Adrenal gland (tissue), 12 donors: ENCODE measurements around the gene UVSSA. TPM values are rescaled to one million over a fixed set of nuclear protein-coding genes. Genes with fewer than 3 reads are reported as not detected.

Experiments used
- DNase-seq, 7 donors: peaks; one replicate each; pipeline ENCODE4 v3.0.0-alpha.2; 2019 to 2020
- H3K27ac ChIP-seq, 5 donors: fragments of 200-600 bp; sonication (generic) in 4 of 5; 1 replicate in 3 of 5; 2 replicates in 2 of 5; pipeline versions ENCODE4 v1.5.1 to v1.8.0; 2016 to 2020; ENCODE audit warnings: mild to moderate bottlenecking in 1 of 5
- H3K27me3 ChIP-seq: fragments of 200-600 bp; 2 replicates; pipeline ENCODE4 v1.8.0; 2021
- H3K36me3 ChIP-seq, 2 donors: fragments of 200-600 bp; replicated peaks in 1 of 2; 1 replicate in 1 of 2; 2 replicates in 1 of 2; pipeline versions ENCODE4 v1.5.1 to v1.8.0; 2018 to 2022
- H3K4me1 ChIP-seq, 2 donors: fragments of 200-600 bp; replicated peaks in 1 of 2; 1 replicate in 1 of 2; 2 replicates in 1 of 2; pipeline versions ENCODE4 v1.5.1 to v1.8.0; 2018 to 2021
- H3K4me3 ChIP-seq, 4 donors: fragments of 200-600 bp; sonication (generic) in 3 of 4; one replicate each; pipeline ENCODE4 v1.5.1; 2016 to 2018
- H3K9me3 ChIP-seq, 3 donors: fragments of 200-600 bp; sonication (generic) in 1 of 3; replicated peaks in 1 of 3; 1 replicate in 2 of 3; 2 replicates in 1 of 3; pipeline versions ENCODE4 v1.5.1 to v1.8.0; 2016 to 2021
- POLR2A ChIP-seq, 2 donors: fragments of 450-650 bp; IDR thresholded peaks; one replicate each; pipeline ENCODE4 v1.6.1; 2017; ENCODE audit warnings: antibody characterized with exemption in 2 of 2, mild to moderate bottlenecking in 2 of 2, moderate library complexity in 1 of 2
- WGBS, 4 donors: extraction: QIAGEN DNeasy Blood & Tissue Kit in 2 of 4; methylation state at CpG; one replicate each; pipeline versions ENCODE4 v1.1.5 to v1.1.7; 2013 to 2017; 5-methylcytosine and 5-hydroxymethylcytosine counted together
- intact Hi-C, 2 donors: fragments of 100-400 bp; cut with DNase I; formaldehyde crosslinking; loops; one replicate each; pipeline versions ENCODE4 v1.14.1 to v1.15.0; 2022 to 2023
- polyA plus RNA-seq, 3 donors: library from polyadenylated mRNA; stranded (reverse); fragments of 200-250 nt in 2 of 3; fragments of 350-450 nt in 1 of 3; fragmentation: Illumina TruSeq in 1 of 3; extraction: RNeasy Lipid Tissue Mini Kit (QIAGEN cat#74804) in 1 of 3; gene quantifications; one replicate each; pipeline ENCODE4 v1.2.3, GENCODE V29; 2013 to 2014
- total RNA-seq, 9 donors: library from RNA; depleted of rRNA in 4 of 9; stranded (reverse); fragments of >200 nt in 4 of 9; fragments of 120-200 nt in 1 of 9; fragmentation: NEBNext Ultra II Directional in 1 of 9; extraction: Animal tissue kit (Norgen Biotek cat#: 25700) in 1 of 9; gene quantifications; one replicate each; pipeline versions ENCODE4 v1.1.0 to v1.2.4, GENCODE V29; 2013 to 2023
- TF ChIP-seq, protein P1 (sequence below), 6 experiments: fragments of 450-650 bp in 4 of 6; fragments of 200-600 bp in 2 of 6; sonication (generic) in 1 of 6; IDR thresholded peaks; 1 replicate in 5 of 6; 2 replicates in 1 of 6; pipeline versions ENCODE4 v1.5.1 to v1.8.0; 2016 to 2021; ENCODE audit warnings: antibody characterized with exemption in 6 of 6, mild to moderate bottlenecking in 2 of 6, moderate library complexity in 1 of 6
- donor health status: healthy with polysubstance abuse.
- donor health status: Bipolar disorder and iron deficiency.
- donor health status: DM: yes; HTN: yes; CAD: no.
- donor health status: DM: no; HTN: no; CAD: no.
- donor health status: DM: no; HTN: no; CAD: no.
- donor health status: DM: yes; HTN: yes; CAD: no.

Gene UVSSA
- total and polyA plus RNA-seq, 12 donors, result 2.9 to 37.4 (median 17.5) TPM

GRCh38 chr4:1328267-1329155, 18.5 kb upstream of the UVSSA start:
- intact Hi-C loops, result no loop called here

GRCh38 chr4:1329408-1330371, 17.3 kb upstream of the UVSSA start:
- intact Hi-C loops, result no loop called here
- peaks cover 0 to 6% of the 10 kb centered on the region in 2 donors for H3K4me1 ChIP-seq
- H3K36me3 ChIP-seq, result peaks cover 0 to 47% of the 10 kb centered on the region in 2 donors
- DNase-seq, result no peak
- no peak overlapping the region for H3K4me3 ChIP-seq
- no peaks in the 10 kb centered on the region for H3K27me3 ChIP-seq
- 78 to 82% (median 81%) methylated on average over 20 to 34 of the region's 34 CpGs for WGBS, 4 donors
- H3K27ac ChIP-seq, result no peak overlapping the region
- H3K9me3 ChIP-seq, result no peaks in the 10 kb centered on the region
- TF ChIP-seq, protein P1, sequence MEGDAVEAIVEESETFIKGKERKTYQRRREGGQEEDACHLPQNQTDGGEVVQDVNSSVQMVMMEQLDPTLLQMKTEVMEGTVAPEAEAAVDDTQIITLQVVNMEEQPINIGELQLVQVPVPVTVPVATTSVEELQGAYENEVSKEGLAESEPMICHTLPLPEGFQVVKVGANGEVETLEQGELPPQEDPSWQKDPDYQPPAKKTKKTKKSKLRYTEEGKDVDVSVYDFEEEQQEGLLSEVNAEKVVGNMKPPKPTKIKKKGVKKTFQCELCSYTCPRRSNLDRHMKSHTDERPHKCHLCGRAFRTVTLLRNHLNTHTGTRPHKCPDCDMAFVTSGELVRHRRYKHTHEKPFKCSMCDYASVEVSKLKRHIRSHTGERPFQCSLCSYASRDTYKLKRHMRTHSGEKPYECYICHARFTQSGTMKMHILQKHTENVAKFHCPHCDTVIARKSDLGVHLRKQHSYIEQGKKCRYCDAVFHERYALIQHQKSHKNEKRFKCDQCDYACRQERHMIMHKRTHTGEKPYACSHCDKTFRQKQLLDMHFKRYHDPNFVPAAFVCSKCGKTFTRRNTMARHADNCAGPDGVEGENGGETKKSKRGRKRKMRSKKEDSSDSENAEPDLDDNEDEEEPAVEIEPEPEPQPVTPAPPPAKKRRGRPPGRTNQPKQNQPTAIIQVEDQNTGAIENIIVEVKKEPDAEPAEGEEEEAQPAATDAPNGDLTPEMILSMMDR (IDR thresholded peaks at IDR 0.05), result no peak
- TF ChIP-seq POLR2A (IDR thresholded peaks at IDR 0.05), result no peak

More at GRCh38 chr4:1328267-1329155, 18.5 kb upstream of the UVSSA start:
- H3K27me3 ChIP-seq, result no peaks in the 10 kb centered on the region
- H3K27ac ChIP-seq, result no peak overlapping the region
- no peaks in the 10 kb centered on the region for H3K9me3 ChIP-seq
- no peak overlapping the region for H3K4me3 ChIP-seq
- WGBS, 4 donors, result 91 to 94% (median 93%) methylated on average over 25 to 51 of the region's 51 CpGs
- H3K36me3 ChIP-seq, result peaks cover 0 to 48% of the 10 kb centered on the region in 2 donors
- TF ChIP-seq, protein P1 (IDR thresholded peaks at IDR 0.05), result no peak
- TF ChIP-seq POLR2A (IDR thresholded peaks at IDR 0.05), result no peak
- no peak for DNase-seq
- H3K4me1 ChIP-seq, result peaks cover 0 to 6% of the 10 kb centered on the region in 2 donors

- Histone ChIP-seq H3K9me3 (no peaks in the 10 kb centered on the region), H3K36me3 (peaks cover 0 to 48% of the 10 kb centered on the region in 2 donors)
- TF ChIP-seq POLR2A (IDR thresholded peaks at IDR 0.05), result no peak
- TF ChIP-seq, protein P1 (IDR thresholded peaks at IDR 0.05), result no peak
Measured at GRCh38 chr4:1330761-1331590, 16.0 kb upstream of the UVSSA start.

More at GRCh38 chr4:1330761-1331590, 16.0 kb upstream of the UVSSA start:
- no peaks in the 10 kb centered on the region for H3K27me3 ChIP-seq
- peak in 1 of 7 donors; percentile 53 for DNase-seq
- intact Hi-C loops, result no loop called here
- H3K4me3 ChIP-seq, result no peak overlapping the region
- H3K4me1 ChIP-seq, result peaks cover 0 to 6% of the 10 kb centered on the region in 2 donors
- no peak overlapping the region for H3K27ac ChIP-seq
- WGBS, 4 donors, result 73 to 76% (median 74%) methylated on average over 25 to 34 of the region's 34 CpGs
